Measurements from ENCODE around the gene GAA.
A peak's percentile ranks its signal among the peaks of the same experiment; 100 is the strongest.

Gene GAA

GRCh38 chr17:80101011-80101945 lies at the start of gene GAA:
Gene GAA (plus strand): TSS chr17:80101581. CDS start chr17:80104587, 3,006 bp downstream.
- peak; percentile 51 for TF ChIP-seq CTCF (IDR thresholded peaks at IDR 0.05; ENCODE audit: low read depth, low read length)
- DNase-seq (ENCODE audit: extremely low read depth, low read depth), result peak; percentile 57

GRCh38 chr17:80051681-80052080 lies 49.7 kb upstream of the GAA start:
- no peak for DNase-seq (ENCODE audit: extremely low read depth, low read depth)
- no peak for TF ChIP-seq CTCF (IDR thresholded peaks at IDR 0.05; ENCODE audit: low read depth, low read length)

GRCh38 chr17:80053102-80053501 lies 48.3 kb upstream of the GAA start:
- TF ChIP-seq CTCF (IDR thresholded peaks at IDR 0.05; ENCODE audit: low read depth, low read length), result no peak
- no peak for DNase-seq (ENCODE audit: extremely low read depth, low read depth)

- TF ChIP-seq CTCF (IDR thresholded peaks at IDR 0.05; ENCODE audit: low read depth, low read length), result no peak
- no peak for DNase-seq (ENCODE audit: extremely low read depth, low read depth)
Measured at GRCh38 chr17:80055597-80055996, 45.8 kb upstream of the GAA start.

GRCh38 chr17:80058311-80058955 lies 42.9 kb upstream of the GAA start:
- no peak for TF ChIP-seq CTCF (IDR thresholded peaks at IDR 0.05; ENCODE audit: low read depth, low read length)
- no peak for DNase-seq (ENCODE audit: extremely low read depth, low read depth)

GRCh38 chr17:80060644-80061043 lies 40.7 kb upstream of the GAA start:
- TF ChIP-seq CTCF (IDR thresholded peaks at IDR 0.05; ENCODE audit: low read depth, low read length), result no peak
- DNase-seq (ENCODE audit: extremely low read depth, low read depth), result no peak

GRCh38 chr17:80061421-80061820 lies 40.0 kb upstream of the GAA start:
- DNase-seq (ENCODE audit: extremely low read depth, low read depth), result no peak
- no peak for TF ChIP-seq CTCF (IDR thresholded peaks at IDR 0.05; ENCODE audit: low read depth, low read length)

Measured in AG09319 (cell line).